GM23248 (cell line): ENCODE results near the gene SPOP. TPM values are rescaled to one million over a fixed set of nuclear protein-coding genes. Genes with fewer than 3 reads are reported as not detected.

Experiments used
- DNase-seq: peaks from one replicate; pipeline ENCODE4 v3.0.0-alpha.2; 2015
- H2AFZ ChIP-seq: fragments of 200-600 bp; sonication (generic); 2 replicates; pipeline ENCODE4 v1.6.1; 2016; ENCODE audit warnings: antibody characterized with exemption
- H3F3A ChIP-seq: fragments of 200-600 bp; sonication (generic); 2 replicates; pipeline ENCODE4 v1.6.1; 2016; ENCODE audit warnings: mild to moderate bottlenecking, antibody characterized with exemption, mixed run types; ENCODE audit not compliant: insufficient read depth
- H3K27ac ChIP-seq: fragments of 200-600 bp; sonication (generic); 2 replicates; pipeline ENCODE4 v1.5.1; 2016; ENCODE audit warnings: mild to moderate bottlenecking
- H3K27me3 ChIP-seq: fragments of 200-600 bp; sonication (generic); replicated peaks from 2 replicates; pipeline ENCODE4 v1.6.1; 2016; ENCODE audit warnings: mild to moderate bottlenecking; ENCODE audit not compliant: insufficient read depth
- H3K36me3 ChIP-seq: fragments of 200-600 bp; sonication (generic); 2 replicates; pipeline ENCODE4 v1.6.1; 2016; ENCODE audit warnings: low read depth, mild to moderate bottlenecking
- H3K4me1 ChIP-seq: fragments of 200-600 bp; sonication (generic); 2 replicates; pipeline ENCODE4 v1.6.1; 2016; ENCODE audit warnings: mild to moderate bottlenecking; ENCODE audit not compliant: insufficient read depth
- H3K4me2 ChIP-seq: fragments of 200-600 bp; sonication (generic); one replicate; pipeline ENCODE4 v1.6.1; 2016; ENCODE audit warnings: mild to moderate bottlenecking; ENCODE audit not compliant: unreplicated experiment
- H3K4me3 ChIP-seq: fragments of 200-600 bp; sonication (generic); 2 replicates; pipeline ENCODE4 v1.5.1; 2016; ENCODE audit warnings: mild to moderate bottlenecking
- H3K79me2 ChIP-seq: fragments of 200-600 bp; sonication (generic); 2 replicates; pipeline ENCODE4 v1.6.1; 2016; ENCODE audit warnings: mild to moderate bottlenecking; ENCODE audit not compliant: insufficient read depth
- H3K9ac ChIP-seq: fragments of 200-600 bp; sonication (generic); 2 replicates; pipeline ENCODE4 v1.6.1; 2016; ENCODE audit warnings: mild to moderate bottlenecking
- H3K9me2 ChIP-seq: fragments of 200-600 bp; sonication (generic); 2 replicates; pipeline ENCODE4 v1.6.1; 2016; ENCODE audit warnings: mixed run types, mild to moderate bottlenecking, moderate library complexity; ENCODE audit not compliant: insufficient read depth
- H3K9me3 ChIP-seq: fragments of 200-600 bp; sonication (generic); one replicate; pipeline ENCODE4 v1.6.1; 2017; ENCODE audit warnings: low read depth
- H4K20me1 ChIP-seq: fragments of 200-600 bp; sonication (generic); 2 replicates; pipeline ENCODE4 v1.6.0; 2016; ENCODE audit not compliant: insufficient read depth
- EZH2 ChIP-seq: fragments of 200-600 bp; sonication (generic); IDR thresholded peaks from 2 replicates; pipeline ENCODE4 v1.6.1; 2018; ENCODE audit warnings: antibody characterized with exemption, mild to moderate bottlenecking; ENCODE audit not compliant: insufficient read depth, poor library complexity, severe bottlenecking
- EZH2phosphoT487 ChIP-seq: fragments of 200-600 bp; sonication (generic); IDR thresholded peaks from 2 replicates; pipeline ENCODE4 v1.6.1; 2018; ENCODE audit warnings: antibody characterized with exemption, moderate library complexity, mild to moderate bottlenecking, low read depth; ENCODE audit not compliant: insufficient read depth
- WGBS, 2 experiments: methylation state at CpG; one replicate each; pipeline ENCODE4 v1.1.6; 2015 to 2017; ENCODE audit warnings: low lambda C conversion rate in 2 of 2, low coverage in 1 of 2; ENCODE audit errors: missing lambda C conversion rate in 2 of 2; 5-methylcytosine and 5-hydroxymethylcytosine counted together
- in situ Hi-C: fragments of 300-500 bp; cut with MboI; formaldehyde crosslinking; loops from 2 replicates; pipeline ENCODE4 v1.15.0; 2020
- polyA plus RNA-seq: library from polyadenylated mRNA; unstranded; fragments of >200 nt; fragmentation: Nextera tagmentation; extraction: Ambion mirVana; gene quantifications from 2 replicates; pipeline ENCODE4 v1.2.1, GENCODE V29; 2016
- total RNA-seq: library from RNA; depleted of rRNA; stranded (reverse); fragments of >200 nt; shearing (Covaris generic); gene quantifications from 2 replicates; pipeline ENCODE4 v1.2.3, GENCODE V29; 2014

The SPOP gene
- total and polyA plus RNA-seq, 2 experiments from 2014 or later: 64.1 to 69.8 TPM

- no peak overlapping the region for H3K4me2 ChIP-seq
- 0 out of 2 replicates have a peak, but pooled peaks cover 3% of the 10 kb centered on the region for H3K27me3 ChIP-seq
- no peak overlapping the region for H2AFZ ChIP-seq
- in situ Hi-C loops: loop anchor here (5.0 to 25.0 kb wide), 2 partner anchors 109 to 414 kb away; partner anchors contain the start of gene DLX3
- H3K4me1 ChIP-seq: no peaks in the 10 kb centered on the region
- H3K9me2 ChIP-seq: no peaks in the 10 kb centered on the region
- H3K36me3 ChIP-seq: no peaks in the 10 kb centered on the region
- H3K27ac ChIP-seq: no peak overlapping the region
- H3K4me3 ChIP-seq: no peak overlapping the region
- H3K79me2 ChIP-seq: no peaks in the 10 kb centered on the region
- DNase-seq: peak; percentile 63
- TF ChIP-seq EZH2: no peak
- TF ChIP-seq EZH2phosphoT487: no peak
- WGBS, 2 experiments: 54 to 58% methylated on average over 15 of the region's 15 CpGs
- H3K9me3 ChIP-seq: no peaks in the 10 kb centered on the region
- H3K9ac ChIP-seq: no peak overlapping the region
- no peaks in the 10 kb centered on the region for H4K20me1 ChIP-seq
- no peaks in the 10 kb centered on the region for H3F3A ChIP-seq
Observed at GRCh38 chr17:49573510-49574322, 104.2 kb downstream of the SPOP start.

- no peak for TF ChIP-seq EZH2
- TF ChIP-seq EZH2phosphoT487: no peak
- Histone ChIP-seq H3K9ac (no peak overlapping the region), H2AFZ (no peak overlapping the region), H3K27ac (no peak overlapping the region), H3K4me2 (no peak overlapping the region), H3F3A (no peaks in the 10 kb centered on the region), H4K20me1 (no peaks in the 10 kb centered on the region), H3K27me3 (0 out of 2 replicates have a peak, but pooled peaks cover 3% of the 10 kb centered on the region), H3K4me1 (no peaks in the 10 kb centered on the region), H3K36me3 (no peaks in the 10 kb centered on the region), H3K9me3 (no peaks in the 10 kb centered on the region), H3K9me2 (no peaks in the 10 kb centered on the region), H3K4me3 (no peak overlapping the region), H3K79me2 (no peaks in the 10 kb centered on the region)
- in situ Hi-C loops: loop anchor here (5.0 to 25.0 kb wide), 2 partner anchors 109 to 414 kb away; partner anchors contain the start of gene DLX3
- WGBS, 2 experiments: 68 to 73% methylated on average over 6 of the region's 6 CpGs
- no peak for DNase-seq
Observed at GRCh38 chr17:49572806-49573420, 105.0 kb downstream of the SPOP start.

- no peak for DNase-seq
- Histone ChIP-seq H3K4me3 (no peak overlapping the region), H3F3A (no peaks in the 10 kb centered on the region), H3K9me2 (no peaks in the 10 kb centered on the region), H3K27ac (no peak overlapping the region), H4K20me1 (no peaks in the 10 kb centered on the region), H3K27me3 (0 out of 2 replicates have a peak, but pooled peaks cover under 1% of the 10 kb centered on the region), H3K36me3 (no peaks in the 10 kb centered on the region), H3K9ac (no peak overlapping the region), H3K79me2 (no peaks in the 10 kb centered on the region), H3K4me1 (no peaks in the 10 kb centered on the region), H2AFZ (no peak overlapping the region), H3K4me2 (no peak overlapping the region), H3K9me3 (no peaks in the 10 kb centered on the region)
- TF ChIP-seq EZH2phosphoT487 (no peak), EZH2 (no peak)
- WGBS, 2 experiments: 79 to 84% methylated on average over 3 of the region's 3 CpGs
- in situ Hi-C loops: loop anchor here (5.0 to 25.0 kb wide), 2 partner anchors 110 to 415 kb away; partner anchors contain the start of gene DLX3
Observed at GRCh38 chr17:49572226-49572625, 105.7 kb downstream of the SPOP start.

- Histone ChIP-seq H2AFZ (no peak overlapping the region), H3K9ac (no peak overlapping the region), H3K4me1 (no peaks in the 10 kb centered on the region), H3K27ac (no peak overlapping the region), H3K36me3 (no peaks in the 10 kb centered on the region), H3F3A (no peaks in the 10 kb centered on the region), H3K27me3 (no peaks in the 10 kb centered on the region), H3K4me2 (no peak overlapping the region), H3K9me3 (no peaks in the 10 kb centered on the region), H3K4me3 (no peak overlapping the region), H4K20me1 (no peaks in the 10 kb centered on the region), H3K9me2 (no peaks in the 10 kb centered on the region), H3K79me2 (no peaks in the 10 kb centered on the region)
- in situ Hi-C loops: loop anchor here (5.0 to 25.0 kb wide), 2 partner anchors 111 to 416 kb away; partner anchors contain the start of gene DLX3
- TF ChIP-seq EZH2phosphoT487: no peak
- TF ChIP-seq EZH2: no peak
- no peak for DNase-seq
- 27 to 30% methylated on average over 4 of the region's 4 CpGs for WGBS, 2 experiments
Observed at GRCh38 chr17:49571764-49572163, 106.1 kb downstream of the SPOP start.
